MM.1S (cell line): ENCODE measurements around the gene BCAP31.

Source experiments
- DNase-seq: peaks from one replicate; pipeline ENCODE4 v3.0.0-alpha.2; 2015
- H2AFZ ChIP-seq: fragments of 300-600 bp; sonication (generic); 2 replicates; pipeline ENCODE4 v1.6.0; 2016; ENCODE audit warnings: antibody characterized with exemption, low read length
- H3F3A ChIP-seq: fragments of 300-600 bp; sonication (generic); 2 replicates; pipeline ENCODE4 v1.6.1; 2016; ENCODE audit warnings: mild to moderate bottlenecking, antibody characterized with exemption, low read length, moderate library complexity, mixed read lengths; ENCODE audit not compliant: insufficient read depth
- H3K27ac ChIP-seq: fragments of 300-600 bp; sonication (generic); 2 replicates; pipeline ENCODE4 v1.5.1; 2016; ENCODE audit warnings: mild to moderate bottlenecking, low read length
- H3K27me3 ChIP-seq: fragments of 300-600 bp; sonication (generic); replicated peaks from 2 replicates; pipeline ENCODE4 v1.6.0; 2016; ENCODE audit warnings: low read length; ENCODE audit not compliant: insufficient read depth
- H3K36me3 ChIP-seq: fragments of 300-600 bp; sonication (generic); replicated peaks from 2 replicates; pipeline ENCODE4 v1.6.1; 2016; ENCODE audit warnings: mild to moderate bottlenecking, low read length, mixed read lengths; ENCODE audit not compliant: insufficient read depth
- H3K4me1 ChIP-seq: fragments of 300-600 bp; sonication (generic); 2 replicates; pipeline ENCODE4 v1.6.1; 2016; ENCODE audit warnings: low read length, mixed read lengths
- H3K4me2 ChIP-seq: fragments of 300-600 bp; sonication (generic); 2 replicates; pipeline ENCODE4 v1.6.0; 2016; ENCODE audit warnings: low read depth, low read length
- H3K4me3 ChIP-seq: fragments of 300-600 bp; sonication (generic); 2 replicates; pipeline ENCODE4 v1.5.1; 2016; ENCODE audit warnings: low read length, mixed read lengths
- H3K79me2 ChIP-seq: fragments of 300-600 bp; sonication (generic); 2 replicates; pipeline ENCODE4 v1.6.1; 2016; ENCODE audit warnings: mixed run types, low read length, mixed read lengths
- H3K9ac ChIP-seq: fragments of 300-600 bp; sonication (generic); 2 replicates; pipeline ENCODE4 v1.6.1; 2016; ENCODE audit warnings: low read length, mixed read lengths
- H3K9me2 ChIP-seq: fragments of 300-600 bp; sonication (generic); replicated peaks from 2 replicates; pipeline ENCODE4 v1.6.1; 2016; ENCODE audit warnings: mild to moderate bottlenecking, low read length, mixed read lengths; ENCODE audit not compliant: insufficient read depth
- H3K9me3 ChIP-seq: fragments of 300-600 bp; sonication (generic); replicated peaks from 2 replicates; pipeline ENCODE4 v1.6.1; 2016; ENCODE audit warnings: mild to moderate bottlenecking, low read length, mixed read lengths; ENCODE audit not compliant: insufficient read depth
- H4K20me1 ChIP-seq: fragments of 300-600 bp; sonication (generic); 2 replicates; pipeline ENCODE4 v1.6.1; 2016; ENCODE audit warnings: mild to moderate bottlenecking, low read length, moderate library complexity, mixed read lengths; ENCODE audit not compliant: insufficient read depth
- CTCF ChIP-seq: fragments of 300-600 bp; sonication (generic); IDR thresholded peaks from 2 replicates; pipeline ENCODE4 v1.5.1; 2016; ENCODE audit warnings: antibody characterized with exemption, low read length, mixed read lengths
- EZH2 ChIP-seq: fragments of 300-600 bp; sonication (generic); optimal IDR thresholded peaks from 2 replicates; pipeline ENCODE3; 2017; ENCODE audit warnings: low read depth, mild to moderate bottlenecking, antibody characterized with exemption, low read length, mixed read lengths
- EZH2phosphoT487 ChIP-seq: fragments of 300-600 bp; sonication (generic); IDR thresholded peaks from 2 replicates; pipeline ENCODE4 v1.6.1; 2018; ENCODE audit warnings: antibody characterized with exemption, low read length

The BCAP31 gene

GRCh38 chrX:153690466-153690865 is 33.7 kb downstream of the BCAP31 start:
- Histone ChIP-seq H2AFZ (no peak overlapping the region), H3K9me3 (no peaks in the 10 kb centered on the region), H3K4me2 (no peak overlapping the region), H3K9ac (no peak overlapping the region), H3K9me2 (no peaks in the 10 kb centered on the region), H3K4me3 (no peak overlapping the region), H4K20me1 (no peaks in the 10 kb centered on the region), H3K79me2 (no peaks in the 10 kb centered on the region), H3K36me3 (no peaks in the 10 kb centered on the region), H3K4me1 (no peaks in the 10 kb centered on the region), H3F3A (no peaks in the 10 kb centered on the region), H3K27ac (no peak overlapping the region), H3K27me3 (peaks cover 2% of the 10 kb centered on the region; the same call in 1 of the 2 replicates)
- TF ChIP-seq CTCF, result no peak
- TF ChIP-seq EZH2phosphoT487, result no peak
- TF ChIP-seq EZH2, result no peak
- no peak for DNase-seq

GRCh38 chrX:153689654-153690465 is 34.3 kb downstream of the BCAP31 start:
- no peak overlapping the region for H3K4me3 ChIP-seq

GRCh38 chrX:153688911-153689590 is 35.1 kb downstream of the BCAP31 start:
- no peak overlapping the region for H3K4me3 ChIP-seq
- no peak overlapping the region for H2AFZ ChIP-seq
- H3K27ac ChIP-seq, result no peak overlapping the region
- H3K27me3 ChIP-seq, result peaks cover 5% of the 10 kb centered on the region; the same call in 1 of the 2 replicates
- H3K9ac ChIP-seq, result no peak overlapping the region
- H3F3A ChIP-seq, result no peaks in the 10 kb centered on the region
- no peak overlapping the region for H3K4me2 ChIP-seq
- no peaks in the 10 kb centered on the region for H3K4me1 ChIP-seq
- no peaks in the 10 kb centered on the region for H4K20me1 ChIP-seq
- TF ChIP-seq EZH2phosphoT487 (no peak), CTCF (no peak), EZH2 (no peak)
- no peaks in the 10 kb centered on the region for H3K79me2 ChIP-seq
- no peak for DNase-seq
- no peaks in the 10 kb centered on the region for H3K36me3 ChIP-seq
- no peaks in the 10 kb centered on the region for H3K9me2 ChIP-seq
- no peaks in the 10 kb centered on the region for H3K9me3 ChIP-seq

More at GRCh38 chrX:153689654-153690465, 34.3 kb downstream of the BCAP31 start:
- Histone ChIP-seq H3K79me2 (no peaks in the 10 kb centered on the region), H3K27me3 (peaks cover 5% of the 10 kb centered on the region; the same call in 1 of the 2 replicates), H3K4me2 (no peak overlapping the region), H3K4me1 (no peaks in the 10 kb centered on the region), H3K27ac (no peak overlapping the region), H3K36me3 (no peaks in the 10 kb centered on the region), H3F3A (no peaks in the 10 kb centered on the region), H3K9me2 (no peaks in the 10 kb centered on the region), H2AFZ (no peak overlapping the region), H3K9ac (no peak overlapping the region), H4K20me1 (no peaks in the 10 kb centered on the region), H3K9me3 (no peaks in the 10 kb centered on the region)
- no peak for DNase-seq
- TF ChIP-seq EZH2 (no peak), EZH2phosphoT487 (no peak), CTCF (no peak)
